ENCODE data around the gene CHCHD10.

CHCHD10 gene

DNA sequence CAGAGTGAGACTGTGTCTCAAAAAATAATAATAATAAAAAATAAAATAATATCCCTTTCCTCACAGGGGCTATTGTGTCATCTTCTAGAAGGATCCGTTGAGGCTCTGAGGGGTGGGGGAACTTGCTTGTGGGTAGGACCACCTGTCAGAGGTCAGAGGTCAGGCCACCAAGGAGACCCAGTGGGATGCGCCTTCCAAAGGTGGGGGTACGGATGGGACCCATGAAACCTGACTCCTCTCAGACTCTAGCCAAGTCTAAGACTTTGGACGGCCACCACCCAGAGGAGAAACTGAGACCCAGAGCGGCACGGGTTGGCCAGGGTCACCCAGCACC lies 4.5 kb upstream of the CHCHD10 start:
- no peak for DNase-seq

DNA sequence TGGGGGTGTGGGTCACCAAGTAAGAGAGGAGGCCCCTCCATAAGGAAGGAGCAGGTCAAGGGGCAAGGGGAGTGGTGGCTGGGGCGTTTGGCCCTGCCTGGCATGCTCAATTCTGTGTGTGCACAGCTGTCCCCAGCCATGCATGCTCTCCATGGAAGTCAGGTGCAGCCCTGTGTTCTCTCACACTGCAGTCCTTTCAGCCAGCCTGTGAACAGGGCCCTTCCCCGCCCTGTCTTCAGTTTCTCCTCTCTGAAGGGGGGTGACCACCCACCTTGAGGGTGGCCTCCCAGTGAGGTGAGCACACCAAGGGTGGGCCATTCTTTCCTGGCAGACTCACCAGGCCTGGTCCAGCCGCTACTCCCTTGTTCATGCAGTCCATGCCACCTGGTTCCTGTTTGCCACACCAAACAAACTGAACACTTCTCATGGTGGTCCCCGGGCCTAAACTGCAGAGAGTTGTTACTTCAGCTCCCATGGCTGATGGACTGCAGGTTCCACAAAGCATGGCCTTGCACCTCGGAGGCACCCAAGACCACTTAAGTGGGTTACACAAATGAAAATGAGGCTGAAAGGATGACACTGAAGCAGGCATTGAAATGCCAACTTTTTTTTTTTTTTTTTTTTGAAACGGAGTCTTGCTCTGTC lies 1.7 kb upstream of the CHCHD10 start:
- DNase-seq: no peak

DNA sequence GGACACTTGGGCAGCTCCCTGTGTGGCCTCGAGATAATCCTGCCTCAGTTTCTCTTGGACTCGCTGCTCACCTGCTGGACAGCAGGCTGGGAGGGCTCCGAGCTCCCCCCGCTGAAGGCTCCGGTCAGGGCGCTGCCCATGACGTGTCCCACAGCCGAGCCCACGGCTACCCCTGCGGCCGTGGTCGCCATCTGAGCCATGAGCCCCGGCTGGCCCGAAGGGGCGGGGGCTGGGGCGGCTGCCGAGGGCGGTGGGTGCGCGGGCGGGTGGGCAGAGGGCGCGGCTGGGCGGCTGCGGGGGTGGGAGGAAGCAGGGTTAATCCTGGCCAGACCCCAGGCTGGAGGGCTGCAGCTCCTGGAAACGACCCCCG lies 484 bp downstream of the CHCHD10 start:
- DNase-seq: no peak

DNA sequence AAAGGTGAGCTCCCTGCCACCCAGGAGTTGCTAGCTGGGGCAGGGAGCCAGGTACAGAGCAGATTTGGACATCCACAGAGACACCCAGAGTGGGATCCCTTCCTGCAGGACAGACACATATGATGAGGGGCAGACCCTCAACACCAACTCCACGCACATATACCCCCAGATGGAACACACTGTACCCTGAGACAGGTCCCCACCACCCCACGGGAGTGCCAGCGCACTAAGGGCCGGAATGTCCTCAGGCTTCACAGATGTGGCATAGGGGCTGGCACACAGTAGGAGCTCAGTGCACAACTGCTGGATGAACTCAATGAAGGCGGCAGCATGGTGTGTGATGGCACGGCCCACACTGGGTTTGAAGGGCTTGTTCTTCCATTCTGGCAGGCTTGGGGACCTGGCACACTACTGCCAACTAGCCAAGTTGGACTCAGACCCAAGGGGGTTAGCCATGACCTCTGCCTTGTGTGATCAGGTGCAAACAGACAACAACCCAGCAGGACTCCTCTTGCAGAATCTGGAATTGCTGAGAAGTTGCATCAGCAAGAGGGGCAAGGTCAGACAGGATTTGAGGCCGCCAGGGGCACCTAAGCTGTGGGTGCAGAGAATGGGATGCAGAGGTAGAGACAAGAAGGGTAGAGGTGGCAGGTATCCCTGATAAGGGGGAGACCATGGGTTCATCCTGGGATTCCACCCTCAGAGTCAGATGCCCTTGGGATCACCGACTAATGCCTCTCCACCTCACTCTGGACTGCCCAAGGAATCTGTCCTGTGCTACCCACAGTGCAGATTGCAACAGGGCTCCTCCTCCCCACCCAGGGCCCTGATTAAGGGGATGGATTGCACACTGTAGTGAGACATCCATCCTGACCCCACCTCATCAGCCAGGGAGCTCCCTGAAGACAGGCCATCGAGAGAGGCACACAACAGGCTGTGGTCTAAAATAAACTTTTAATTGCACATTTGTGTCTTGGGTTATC lies 2.6 kb downstream of the CHCHD10 start:
- no peak for DNase-seq

- no peak for DNase-seq
These were observed 3.8 kb downstream of the CHCHD10 start for GRCh38 chr22:23763954-23764353.

DNA sequence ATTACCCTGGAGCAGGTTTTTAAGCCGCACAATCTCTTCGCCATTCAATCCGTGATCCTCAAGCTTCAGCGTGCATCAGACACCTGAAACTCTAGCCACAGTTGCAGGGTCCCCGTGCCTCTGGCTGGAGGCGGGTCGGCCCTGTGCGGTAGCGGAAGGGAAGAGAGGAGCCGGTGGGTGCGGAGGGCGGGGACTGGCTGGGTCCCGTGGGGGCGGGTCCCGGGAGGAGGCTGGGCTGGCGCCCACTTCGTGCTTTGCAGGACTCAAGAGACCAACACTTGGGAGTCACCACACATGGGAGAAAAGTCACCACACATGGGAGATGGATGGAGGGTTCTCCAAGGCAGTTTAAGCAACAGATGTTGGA lies 4.2 kb downstream of the CHCHD10 start:
- DNase-seq: no peak

- no peak for DNase-seq
These were observed 4.8 kb downstream of the CHCHD10 start, which contains the start of gene C22orf15 for GRCh38 chr22:23762842-23763578. TSS of gene C22orf15 (plus strand) at chr22:23762990. CDS start at chr22:23763307, 317 bp downstream.

GRCh38 chr22:23760056-23760455 lies 7.7 kb downstream of the CHCHD10 start:
- DNase-seq: no peak

GRCh38 chr22:23759566-23759965 lies 8.2 kb downstream of the CHCHD10 start:
- no peak for DNase-seq

GRCh38 chr22:23756891-23757290 lies 10.9 kb downstream of the CHCHD10 start:
- no peak for DNase-seq

DNA sequence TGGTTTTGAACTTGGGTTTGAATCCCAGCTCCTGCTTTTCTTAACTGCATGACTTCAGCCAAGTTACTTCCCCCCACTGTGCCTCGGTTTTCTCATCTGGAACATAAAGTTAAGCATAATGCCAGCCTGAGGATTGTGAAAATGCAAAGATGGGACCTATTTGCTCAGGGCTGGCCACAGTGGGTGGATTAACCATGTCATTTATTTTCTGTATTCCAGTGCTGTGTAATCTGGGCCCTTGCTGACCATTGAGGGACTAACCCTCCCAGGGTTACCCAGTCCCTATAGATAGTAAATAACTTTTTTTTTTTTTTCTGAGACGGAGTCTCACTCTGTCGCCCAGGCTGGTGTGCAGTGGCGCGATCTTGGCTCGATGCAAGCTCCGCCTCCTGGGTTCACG lies 12.1 kb downstream of the CHCHD10 start:
- DNase-seq: no peak

- DNase-seq: no peak
These were observed 12.7 kb downstream of the CHCHD10 start for GRCh38 chr22:23754980-23755636.

GRCh38 chr22:23754220-23754919 lies 13.4 kb downstream of the CHCHD10 start, which contains the start of gene VPREB3:
TSS of gene VPREB3 (minus strand) at chr22:23754425. CDS start at chr22:23754363, 62 bp downstream.
- no peak for DNase-seq

DNA sequence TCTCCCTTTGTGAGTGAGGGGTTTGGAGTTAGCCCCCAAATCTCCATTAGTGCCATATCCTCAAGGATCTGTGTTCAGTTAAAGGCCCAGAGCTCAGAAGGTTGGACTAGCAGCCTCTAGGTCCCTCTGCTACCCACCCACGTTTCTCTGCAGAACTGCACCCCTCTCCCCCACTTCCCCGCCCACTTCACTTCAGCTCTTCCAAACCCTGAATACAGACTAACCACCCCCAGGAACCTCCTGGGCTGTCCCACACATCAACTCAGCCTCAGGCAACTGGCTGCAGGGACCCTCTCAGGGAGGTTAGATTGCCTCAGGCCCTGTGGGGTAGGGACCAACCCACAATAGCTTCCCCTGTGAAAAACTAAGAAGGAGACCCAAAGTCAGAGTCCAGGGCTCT lies 14.4 kb downstream of the CHCHD10 start:
- DNase-seq: no peak

DNA sequence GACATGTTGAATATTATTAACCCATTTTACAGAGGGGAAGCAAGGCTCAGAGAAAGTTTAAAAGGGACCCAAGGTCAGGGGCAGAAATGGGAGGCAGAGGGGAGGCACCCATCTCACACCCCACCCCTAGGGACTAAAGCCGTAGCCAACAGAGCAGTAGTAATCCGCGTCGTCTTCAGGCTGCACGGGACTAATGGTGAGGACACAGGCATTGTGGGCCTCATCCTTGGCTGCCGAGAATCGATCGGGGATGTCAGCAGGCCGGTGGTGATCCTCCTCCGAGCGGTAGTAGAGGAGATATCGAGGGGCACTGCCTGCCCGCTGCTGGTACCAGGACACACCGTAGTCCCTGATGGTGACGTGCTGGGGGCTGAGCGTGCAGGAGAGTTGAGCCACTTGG lies 15.0 kb downstream of the CHCHD10 start:
- no peak for DNase-seq

GRCh38 chr22:23752090-23752691 lies 15.6 kb downstream of the CHCHD10 start:
- no peak for DNase-seq

DNA sequence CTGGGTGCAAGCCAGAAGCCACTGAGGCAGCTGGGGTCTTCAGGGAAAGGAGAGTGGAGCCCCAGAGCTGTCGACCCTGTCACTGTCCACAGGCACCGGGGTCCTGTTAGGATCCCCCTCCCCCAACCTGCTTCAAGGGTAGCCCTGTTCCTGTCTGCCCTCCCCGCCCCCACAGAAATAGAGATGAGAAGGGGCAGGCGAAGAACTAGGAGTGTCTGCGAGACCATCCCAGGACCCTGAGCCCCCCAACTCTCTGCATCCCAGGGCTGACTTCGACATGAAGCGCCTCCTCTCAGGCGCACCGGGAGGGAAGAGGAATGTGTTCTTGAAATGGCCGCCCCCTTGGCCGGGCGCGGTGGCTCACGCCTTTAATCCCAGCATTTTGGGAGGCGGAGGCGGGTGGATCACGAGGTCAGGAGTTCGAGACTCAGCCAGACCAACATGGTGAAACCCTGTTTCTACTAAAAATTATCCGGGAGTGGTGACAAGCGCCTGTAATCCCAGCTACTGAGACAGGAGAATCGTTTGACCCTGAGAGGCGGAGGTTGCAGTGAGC lies 16.3 kb downstream of the CHCHD10 start:
- no peak for DNase-seq

DNA sequence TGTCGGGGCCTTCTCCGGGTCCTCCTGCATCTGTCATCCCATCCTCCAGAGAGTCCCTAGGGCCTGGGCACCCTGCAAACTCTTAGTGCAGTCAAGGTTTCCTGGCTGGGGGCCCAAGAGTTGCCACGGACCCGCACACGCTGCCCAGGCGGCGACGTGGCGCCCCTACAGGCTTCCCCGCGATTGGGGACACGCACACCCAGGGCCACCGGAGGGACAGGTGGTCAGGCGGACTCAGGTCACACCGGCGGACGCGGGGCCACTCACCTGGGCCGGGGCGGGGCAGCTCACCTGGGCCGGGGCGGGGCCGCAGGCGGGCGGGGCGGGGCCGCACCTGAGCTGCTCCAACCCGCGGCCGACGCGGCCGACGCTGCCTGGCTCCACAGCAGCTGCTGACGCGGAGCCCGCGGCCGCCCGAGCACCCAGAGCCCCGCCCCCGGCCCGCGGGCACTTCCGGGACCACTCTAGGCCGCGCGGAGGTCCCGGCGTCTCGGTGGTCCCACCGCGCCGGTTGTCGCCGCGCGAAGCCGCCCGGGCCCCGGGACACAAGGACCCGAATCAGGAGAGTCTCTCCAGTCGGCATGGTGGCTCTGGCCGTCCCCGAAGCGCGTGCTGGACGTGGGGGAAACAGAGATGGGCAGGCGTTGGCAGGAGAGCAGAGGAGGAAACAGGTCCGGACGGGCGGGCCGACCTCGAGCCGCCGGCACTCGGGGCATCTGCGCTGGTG lies 16.9 kb downstream of the CHCHD10 start, which contains the start of gene ZNF70:
TSS of gene ZNF70 (minus strand) at position 399 of the 727 bp plus-strand sequence. CDS start 5,972 bp downstream, outside the sequence.
- peak; percentile 47 for DNase-seq

DNA sequence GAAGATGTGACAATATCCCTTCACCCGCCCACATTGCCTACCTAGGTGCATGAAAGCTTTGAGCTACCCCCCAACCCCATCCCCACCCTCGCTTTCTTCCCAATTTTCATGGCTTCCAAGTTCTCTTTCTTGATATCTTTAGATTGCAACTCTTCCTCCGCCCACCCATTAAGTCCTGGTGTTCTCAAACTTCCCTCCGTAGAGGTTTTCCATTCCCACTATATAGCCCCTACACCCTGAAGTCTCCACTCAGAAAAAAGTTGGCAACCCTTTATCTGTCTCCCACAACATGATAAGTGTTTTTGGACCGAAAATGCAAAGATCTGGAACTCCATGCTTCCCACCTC lies 17.4 kb downstream of the CHCHD10 start:
- no peak for DNase-seq

GRCh38 chr22:23749841-23750301 lies 17.9 kb downstream of the CHCHD10 start:
- DNase-seq: no peak

GRCh38 chr22:23745791-23746190 lies 22.0 kb downstream of the CHCHD10 start:
- no peak for DNase-seq
